Liver (tissue), 9 donors: ENCODE measurements around the gene PLCB4. TPM values are rescaled to one million over a fixed set of nuclear protein-coding genes. Genes with fewer than 3 reads are reported as not detected.

Source experiments
- DNase-seq: peaks from one replicate; pipeline ENCODE4 v3.0.0-alpha.2; 2017; ENCODE audit warnings: low spot score
- H3K27ac ChIP-seq, 2 donors: one replicate each; pipeline ENCODE4 v1.7.0; 2013; ENCODE audit warnings: inconsistent platforms in 2 of 2, low read length in 2 of 2, control low read depth in 1 of 2, low read depth in 1 of 2, mild to moderate bottlenecking in 1 of 2
- H3K27me3 ChIP-seq, 4 donors: one replicate each; pipeline versions ENCODE4 v1.6.1 to v1.7.0; 2013; ENCODE audit warnings: low read length in 3 of 4, inconsistent platforms in 1 of 4, mild to moderate bottlenecking in 1 of 4, moderate library complexity in 1 of 4; ENCODE audit not compliant: control insufficient read depth in 4 of 4, insufficient read depth in 4 of 4
- H3K36me3 ChIP-seq, 4 donors: one replicate each; pipeline versions ENCODE4 v1.6.1 to v1.7.0; 2013; ENCODE audit warnings: low read length in 3 of 4, mild to moderate bottlenecking in 3 of 4, low read depth in 1 of 4, moderate library complexity in 1 of 4; ENCODE audit not compliant: control insufficient read depth in 4 of 4, insufficient read depth in 3 of 4
- H3K4me1 ChIP-seq, 4 donors: one replicate each; pipeline versions ENCODE4 v1.6.1 to v1.7.0; 2013; ENCODE audit warnings: low read length in 3 of 4, mild to moderate bottlenecking in 3 of 4, moderate library complexity in 1 of 4; ENCODE audit not compliant: control insufficient read depth in 4 of 4, insufficient read depth in 4 of 4
- H3K4me3 ChIP-seq, 3 donors: one replicate each; pipeline versions ENCODE4 v1.6.1 to v1.7.0; 2013; ENCODE audit warnings: low read length in 3 of 3, control low read depth in 1 of 3, low read depth in 1 of 3, mild to moderate bottlenecking in 1 of 3
- H3K9ac ChIP-seq, 2 donors: one replicate each; pipeline ENCODE4 v1.7.0; 2013; ENCODE audit warnings: low read length in 2 of 2, mild to moderate bottlenecking in 2 of 2, moderate library complexity in 2 of 2, control low read depth in 1 of 2, low read depth in 1 of 2
- H3K9me3 ChIP-seq, 4 donors: one replicate each; pipeline versions ENCODE4 v1.6.1 to v1.7.0; 2013; ENCODE audit warnings: low read length in 3 of 4; ENCODE audit not compliant: control insufficient read depth in 4 of 4
- ATF3 ChIP-seq: IDR thresholded peaks from 2 replicates; pipeline ENCODE4 v1.6.1; 2016; ENCODE audit warnings: antibody characterized with exemption
- CTCF ChIP-seq: fragments of 150-350 bp; IDR thresholded peaks from 2 replicates; pipeline ENCODE4 v1.5.1; 2017; ENCODE audit warnings: improper control_type of control experiment, low read depth, low read length; ENCODE audit not compliant: missing input control
- EGR1 ChIP-seq, 2 donors: IDR thresholded peaks; 2 replicates each; pipeline ENCODE4 v1.6.1; 2016 to 2018; ENCODE audit warnings: antibody characterized with exemption in 2 of 2, low read depth in 2 of 2
- FOXA1 ChIP-seq: IDR thresholded peaks from 2 replicates; pipeline ENCODE4 v1.6.1; 2016; ENCODE audit warnings: antibody characterized with exemption
- FOXA2 ChIP-seq: IDR thresholded peaks from 2 replicates; pipeline ENCODE4 v1.6.1; 2016; ENCODE audit warnings: antibody characterized with exemption
- GABPA ChIP-seq, 2 donors: IDR thresholded peaks in 1 of 2; conservative IDR thresholded peaks in 1 of 2; 2 replicates each; pipeline ENCODE4 v1.6.1; 2016; ENCODE audit warnings: antibody characterized with exemption in 2 of 2, mild to moderate bottlenecking in 1 of 2, moderate library complexity in 1 of 2
- HNF4A ChIP-seq, 2 donors: conservative IDR thresholded peaks; 2 replicates each; pipeline ENCODE4 v1.6.1; 2016; ENCODE audit warnings: antibody characterized with exemption in 2 of 2, mild to moderate bottlenecking in 2 of 2
- JUND ChIP-seq, 2 donors: IDR thresholded peaks; 2 replicates each; pipeline ENCODE4 v1.6.1; 2016; ENCODE audit warnings: antibody characterized with exemption in 2 of 2
- MAX ChIP-seq: IDR thresholded peaks from 2 replicates; pipeline ENCODE4 v1.6.1; 2016; ENCODE audit warnings: antibody characterized with exemption
- NR2F2 ChIP-seq: IDR thresholded peaks from 2 replicates; pipeline ENCODE4 v1.6.1; 2016; ENCODE audit warnings: antibody characterized with exemption
- RAD21 ChIP-seq, 2 donors: IDR thresholded peaks; 2 replicates each; pipeline ENCODE4 v1.6.1; 2016; ENCODE audit warnings: antibody characterized with exemption in 2 of 2, mild to moderate bottlenecking in 2 of 2
- REST ChIP-seq: IDR thresholded peaks from 2 replicates; pipeline ENCODE4 v1.6.1; 2016; ENCODE audit warnings: antibody characterized with exemption, mild to moderate bottlenecking
- RXRA ChIP-seq, 2 donors: IDR thresholded peaks; 2 replicates each; pipeline ENCODE4 v1.6.1; 2017 to 2018; ENCODE audit warnings: antibody characterized with exemption in 2 of 2, mild to moderate bottlenecking in 1 of 2
- SP1 ChIP-seq: IDR thresholded peaks from 2 replicates; pipeline ENCODE4 v1.6.1; 2018; ENCODE audit warnings: antibody characterized with exemption, mild to moderate bottlenecking
- TAF1 ChIP-seq: conservative IDR thresholded peaks from 2 replicates; pipeline ENCODE4 v1.6.1; 2016; ENCODE audit warnings: antibody characterized with exemption, mild to moderate bottlenecking
- YY1 ChIP-seq: IDR thresholded peaks from 2 replicates; pipeline ENCODE4 v1.6.1; 2016; ENCODE audit warnings: antibody characterized with exemption, mild to moderate bottlenecking
- ZBTB33 ChIP-seq: IDR thresholded peaks from 2 replicates; pipeline ENCODE4 v1.6.1; 2016; ENCODE audit warnings: antibody characterized with exemption
- WGBS: extraction: QIAGEN DNeasy Blood & Tissue Kit; methylation state at CpG from one replicate; pipeline ENCODE4 v1.1.7; 2013; 5-methylcytosine and 5-hydroxymethylcytosine counted together
- polyA plus RNA-seq, 2 donors: library from polyadenylated mRNA; stranded (reverse) in 1 of 2; unstranded in 1 of 2; fragments of 200-250 nt in 1 of 2; fragments of >200 nt in 1 of 2; fragmentation: Nextera tagmentation in 1 of 2; extraction: Ambion mirVana in 1 of 2; gene quantifications; one replicate each; pipeline versions ENCODE4 v1.2.1 to v1.2.3, GENCODE V29; 2013 to 2015
- total RNA-seq, 2 donors: library from RNA; depleted of rRNA; stranded (reverse); fragments of >200 nt; gene quantifications; one replicate each; pipeline ENCODE4 v1.2.3, GENCODE V29; 2014
- donor health status: healthy.
- donor health status: healthy.
- donor health status: healthy.
- donor health status: healthy.
- donor health status: healthy.

Gene PLCB4
- total and polyA plus RNA-seq, 4 donors = 0.14 to 0.67 (median 0.30) TPM

GRCh38 chr20:9308056-9308455 is 239.2 kb downstream of the PLCB4 start (continued):
- TF ChIP-seq CTCF (no peak), HNF4A (conservative IDR thresholded peaks at IDR 0.05) (no peak), MAX (no peak)

- TF ChIP-seq JUND (IDR thresholded peaks at IDR 0.05) (no peak), HNF4A (conservative IDR thresholded peaks at IDR 0.05) (no peak), GABPA (IDR thresholded peaks at IDR 0.05 in 1 of 2, conservative IDR thresholded peaks at IDR 0.05 in 1 of 2) (no peak), YY1 (no peak), REST (no peak), EGR1 (IDR thresholded peaks at IDR 0.05; ENCODE audit: low read depth in 2 of 2) (no peak), ATF3 (no peak), TAF1 (no peak), RXRA (IDR thresholded peaks at IDR 0.05) (no peak)
- H3K9me3 ChIP-seq = no peaks in the 10 kb centered on the region
- no peak overlapping the region for H3K27ac ChIP-seq
- H3K27me3 ChIP-seq = no peaks in the 10 kb centered on the region
- no peak overlapping the region for H3K9ac ChIP-seq
- no peak overlapping the region for H3K4me3 ChIP-seq
- H3K4me1 ChIP-seq = no peaks in the 10 kb centered on the region
- 77% methylated on average over 1 of the region's 1 CpG for WGBS
- no peak for DNase-seq
- no peaks in the 10 kb centered on the region for H3K36me3 ChIP-seq
Measured at GRCh38 chr20:9311132-9311531, 242.2 kb downstream of the PLCB4 start.

GRCh38 chr20:9319687-9320384 is 250.9 kb downstream of the PLCB4 start:
- no peak overlapping the region for H3K27ac ChIP-seq
- no peak for TF ChIP-seq NR2F2
- TF ChIP-seq ZBTB33 = no peak
- no peak for TF ChIP-seq RAD21 (IDR thresholded peaks at IDR 0.05)
- TF ChIP-seq FOXA2 = no peak
- no peak for TF ChIP-seq RXRA (IDR thresholded peaks at IDR 0.05)
- no peak for TF ChIP-seq HNF4A (conservative IDR thresholded peaks at IDR 0.05)
- TF ChIP-seq EGR1 (IDR thresholded peaks at IDR 0.05; ENCODE audit: low read depth in 2 of 2) = no peak
- no peak for TF ChIP-seq GABPA (IDR thresholded peaks at IDR 0.05 in 1 of 2, conservative IDR thresholded peaks at IDR 0.05 in 1 of 2)
- no peak for TF ChIP-seq SP1
- no peak for TF ChIP-seq JUND (IDR thresholded peaks at IDR 0.05)
- no peak for TF ChIP-seq ATF3
- TF ChIP-seq REST = no peak
- TF ChIP-seq YY1 = no peak
- no peak for TF ChIP-seq FOXA1
- H3K4me3 ChIP-seq = no peak overlapping the region
- H3K4me1 ChIP-seq = peaks cover 0 to 3% (median 0%) of the 10 kb centered on the region in 4 donors
- H3K9ac ChIP-seq = no peak overlapping the region
- H3K9me3 ChIP-seq = no peaks in the 10 kb centered on the region
- DNase-seq = no peak
- H3K27me3 ChIP-seq = no peaks in the 10 kb centered on the region
- no peaks in the 10 kb centered on the region for H3K36me3 ChIP-seq
- WGBS = 75% methylated on average over 7 of the region's 7 CpGs
